H1 (cell line): ENCODE data around the gene LTBP3. TPM values are rescaled to one million over a fixed set of nuclear protein-coding genes. Genes with fewer than 3 reads are reported as not detected.

Source experiments
- CTCF ChIA-PET: fragments of 300-600 bp; sonication (Branson Sonifier 250); formaldehyde crosslinking; loops from one replicate; lab custom pipeline; 2021; ENCODE audit not compliant: partially characterized antibody; lab: Charles Lee
- POLR2A ChIA-PET: fragments of 300-600 bp; sonication (Branson Sonifier 250); formaldehyde crosslinking; loops from one replicate; lab custom pipeline; 2021; ENCODE audit warnings: inconsistent platforms; ENCODE audit not compliant: partially characterized antibody; lab: Charles Lee
- DNase-seq, 2 experiments: peaks; one replicate each; pipeline versions ENCODE4 v3.0.0 to v3.0.0-alpha.2; 2010 to 2022; ENCODE audit warnings: low spot score in 2 of 2, low read depth in 1 of 2, mixed read lengths in 1 of 2
- FAIRE-seq: peaks from 2 replicates; lab custom pipeline; 2011; peaks lifted over from hg19 to GRCh38; lab: Jason Lieb, UNC
- H2AFZ ChIP-seq: 2 replicates; pipeline ENCODE4 v1.8.1; 2012; ENCODE audit warnings: low read length, inconsistent platforms
- H2AK5ac ChIP-seq: 2 replicates; pipeline ENCODE4 v1.6.1; 2013; ENCODE audit warnings: low read depth, low read length
- H2BK120ac ChIP-seq: replicated peaks from 2 replicates; pipeline ENCODE3; 2013; ENCODE audit warnings: low read depth, low read length, inconsistent platforms
- H2BK12ac ChIP-seq: 2 replicates; pipeline ENCODE4 v1.6.1; 2013; ENCODE audit warnings: low read depth, low read length
- H2BK15ac ChIP-seq: 2 replicates; pipeline ENCODE4 v1.6.1; 2013; ENCODE audit warnings: low read length
- H2BK20ac ChIP-seq: 2 replicates; pipeline ENCODE4 v1.6.1; 2013; ENCODE audit warnings: low read length
- H2BK5ac ChIP-seq: 2 replicates; pipeline ENCODE4 v1.6.1; 2013; ENCODE audit warnings: low read depth, low read length
- H3K14ac ChIP-seq: 2 replicates; pipeline ENCODE4 v1.6.1; 2013; ENCODE audit warnings: inconsistent platforms; ENCODE audit not compliant: insufficient read length
- H3K18ac ChIP-seq: 2 replicates; pipeline ENCODE4 v1.6.1; 2013; ENCODE audit warnings: low read length; ENCODE audit errors: extremely low read depth
- H3K23ac ChIP-seq: 2 replicates; pipeline ENCODE4 v1.6.1; 2013; ENCODE audit warnings: inconsistent platforms; ENCODE audit not compliant: insufficient read length
- H3K23me2 ChIP-seq: 2 replicates; pipeline ENCODE4 v1.6.1; 2013; ENCODE audit warnings: low read depth, low read length
- H3K27ac ChIP-seq: 2 replicates; pipeline ENCODE4 v1.6.1; 2011; ENCODE audit warnings: low read depth, low read length, inconsistent platforms
- H3K27me3 ChIP-seq, 4 experiments: replicated peaks in 1 of 4; 1 replicate in 1 of 4; 2 replicates in 3 of 4; pipeline versions ENCODE4 v1.6.1 to v1.8.1; 2011 to 2013; ENCODE audit warnings: low read length in 3 of 4, mild to moderate bottlenecking in 3 of 4, inconsistent platforms in 2 of 4, mixed read lengths in 2 of 4, moderate library complexity in 1 of 4; ENCODE audit not compliant: control insufficient read depth in 3 of 4, insufficient read depth in 3 of 4; ENCODE audit errors: extremely low read depth in 1 of 4
- H3K36me3 ChIP-seq, 4 experiments: 2 replicates each; pipeline versions ENCODE4 v1.6.1 to v1.8.1; 2011 to 2013; ENCODE audit warnings: mild to moderate bottlenecking in 4 of 4, low read length in 3 of 4, moderate library complexity in 2 of 4, control low read depth in 1 of 4, inconsistent platforms in 1 of 4; ENCODE audit not compliant: insufficient read depth in 4 of 4, control insufficient read depth in 2 of 4
- H3K4ac ChIP-seq: replicated peaks from 2 replicates; pipeline ENCODE3; 2013; ENCODE audit warnings: low read length, low read depth, mixed read lengths, inconsistent platforms; ENCODE audit not compliant: insufficient read length
- H3K4me1 ChIP-seq, 4 experiments: replicated peaks in 1 of 4; 1 replicate in 1 of 4; 2 replicates in 3 of 4; pipeline versions ENCODE4 v1.6.1 to v1.8.1; 2011 to 2013; ENCODE audit warnings: low read length in 3 of 4, inconsistent platforms in 2 of 4, mixed read lengths in 1 of 4; ENCODE audit not compliant: insufficient read depth in 4 of 4, control insufficient read depth in 3 of 4
- H3K4me2 ChIP-seq, 2 experiments: 2 replicates each; pipeline versions ENCODE4 v1.6.1 to v1.8.1; 2011 to 2013; ENCODE audit warnings: low read depth in 2 of 2, low read length in 2 of 2, control low read depth in 1 of 2, inconsistent platforms in 1 of 2, mild to moderate bottlenecking in 1 of 2; ENCODE audit not compliant: insufficient read depth in 1 of 2
- H3K4me3 ChIP-seq, 4 experiments: fragments of 200-600, 300-600 bp in 1 of 4; sonication (generic), shearing (Covaris generic), sonication (Bioruptor Twin) in 1 of 4; 2 replicates each; pipeline versions ENCODE4 v1.5.1 to v1.8.1; 2011 to 2016; ENCODE audit warnings: low read length in 4 of 4, low read depth in 3 of 4, control low read depth in 2 of 4, inconsistent platforms in 2 of 4, mild to moderate bottlenecking in 2 of 4, mixed read lengths in 1 of 4, moderate library complexity in 1 of 4; ENCODE audit not compliant: insufficient read depth in 2 of 4; ENCODE audit errors: extremely low read depth in 1 of 4
- H3K56ac ChIP-seq: replicated peaks from 2 replicates; pipeline ENCODE3; 2013; ENCODE audit warnings: low read depth, mild to moderate bottlenecking, mixed read lengths, low read length, inconsistent platforms; ENCODE audit not compliant: insufficient read length
- H3K79me1 ChIP-seq: 2 replicates; pipeline ENCODE4 v1.6.1; 2013; ENCODE audit warnings: low read depth, low read length, control low read depth
- H3K79me2 ChIP-seq, 2 experiments: 2 replicates each; pipeline versions ENCODE4 v1.6.1 to v1.8.1; 2012 to 2013; ENCODE audit warnings: low read length in 2 of 2, mild to moderate bottlenecking in 2 of 2, inconsistent platforms in 1 of 2; ENCODE audit not compliant: insufficient read depth in 2 of 2, control insufficient read depth in 1 of 2
- H3K9ac ChIP-seq, 4 experiments: replicated peaks in 1 of 4; 1 replicate in 1 of 4; 2 replicates in 3 of 4; pipeline versions ENCODE4 v1.6.1 to v1.8.1; 2011 to 2013; ENCODE audit warnings: low read depth in 3 of 4, low read length in 3 of 4, control low read depth in 2 of 4, mild to moderate bottlenecking in 2 of 4, moderate library complexity in 2 of 4, inconsistent platforms in 1 of 4; ENCODE audit errors: extremely low read depth in 1 of 4
- H3K9me3 ChIP-seq, 2 experiments: 2 replicates each; pipeline versions ENCODE4 v1.6.1 to v1.8.1; 2012 to 2013; ENCODE audit warnings: mild to moderate bottlenecking in 2 of 2, moderate library complexity in 2 of 2, control low read depth in 1 of 2, inconsistent platforms in 1 of 2, low read depth in 1 of 2, low read length in 1 of 2, mixed read lengths in 1 of 2; ENCODE audit not compliant: insufficient read depth in 2 of 2
- H4K20me1 ChIP-seq, 2 experiments: replicated peaks in 1 of 2; 2 replicates each; pipeline versions ENCODE3 to v1.8.1; 2011 to 2013; ENCODE audit warnings: inconsistent platforms in 2 of 2, low read length in 2 of 2, mild to moderate bottlenecking in 1 of 2; ENCODE audit not compliant: insufficient read depth in 2 of 2, control insufficient read depth in 1 of 2
- H4K5ac ChIP-seq: 2 replicates; pipeline ENCODE4 v1.6.1; 2013; ENCODE audit warnings: low read length, low read depth, mixed read lengths, inconsistent platforms; ENCODE audit not compliant: insufficient read length
- H4K8ac ChIP-seq: 2 replicates; pipeline ENCODE4 v1.8.0; 2013; ENCODE audit warnings: mild to moderate bottlenecking, moderate library complexity, low read length, inconsistent platforms; ENCODE audit not compliant: insufficient read depth; ENCODE audit errors: extremely low read depth
- H4K91ac ChIP-seq: replicated peaks from 2 replicates; pipeline ENCODE3; 2013; ENCODE audit warnings: low read length, mixed read lengths, inconsistent platforms; ENCODE audit not compliant: insufficient read length
- EGR1 ChIP-seq: IDR thresholded peaks from 2 replicates; pipeline ENCODE4 v1.6.1; 2011; ENCODE audit warnings: low read depth, low read length, borderline replicate concordance
- RAD21 ChIP-seq, 2 experiments: IDR thresholded peaks in 1 of 2; conservative IDR thresholded peaks in 1 of 2; 2 replicates each; pipeline ENCODE4 v1.6.1; 2011; ENCODE audit warnings: low read depth in 2 of 2, low read length in 2 of 2, improper control_type of control experiment in 1 of 2, inconsistent platforms in 1 of 2, mild to moderate bottlenecking in 1 of 2, moderate library complexity in 1 of 2
- SIN3A ChIP-seq, 2 experiments: IDR thresholded peaks in 1 of 2; conservative IDR thresholded peaks in 1 of 2; 2 replicates each; pipeline ENCODE4 v1.6.1; 2011 to 2012; ENCODE audit warnings: low read length in 2 of 2, improper control_type of control experiment in 1 of 2, low read depth in 1 of 2, mild to moderate bottlenecking in 1 of 2
- SUZ12 ChIP-seq: fragments of 200-600 bp; sonication (generic); IDR thresholded peaks from 2 replicates; pipeline ENCODE4 v1.6.1; 2012; ENCODE audit warnings: mild to moderate bottlenecking, inconsistent platforms, low read length, moderate library complexity, mixed read lengths
- ZNF274 ChIP-seq: IDR thresholded peaks from 2 replicates; pipeline ENCODE4 v1.7.0; 2012; ENCODE audit warnings: low read length, borderline replicate concordance; ENCODE audit errors: extremely low read depth
- WGBS, 2 experiments: shearing (Covaris generic) in 1 of 2; methylation state at CpG; one replicate each; pipeline versions ENCODE4 v1.1.6 to v1.1.7; 2013 to 2015; ENCODE audit warnings: low lambda C conversion rate in 2 of 2, mixed read lengths in 2 of 2, inconsistent platforms in 1 of 2, low coverage in 1 of 2, missing lambda C conversion rate in 1 of 2; ENCODE audit not compliant: insufficient replicate concordance in 2 of 2, insufficient coverage in 1 of 2, insufficient read length in 1 of 2; ENCODE audit errors: extremely low coverage in 1 of 2, missing lambda C conversion rate in 1 of 2; 5-methylcytosine and 5-hydroxymethylcytosine counted together
- polyA plus RNA-seq, 7 experiments: library from polyadenylated mRNA; depleted of rRNA in 3 of 7; stranded (reverse) in 5 of 7; unstranded in 2 of 7; fragments of >200 nt in 5 of 7; fragments of 200-250 nt in 2 of 7; gene quantifications; 1 replicate in 5 of 7; 2 replicates in 1 of 7; 4 replicates in 1 of 7; pipeline versions ENCODE4 v1.2.1 to v1.2.3, GENCODE V29; 2011 to 2013; ENCODE audit warnings: missing spikeins in 2 of 7, mixed read lengths in 2 of 7
- total RNA-seq: library from RNA; stranded (reverse); fragmentation: NEBNext Ultra II Directional; extraction: Animal tissue kit (Norgen Biotek cat#: 25700); gene quantifications from 2 replicates; pipeline ENCODE4 v1.2.1, GENCODE V29; 2021

LTBP3 gene
- total and polyA plus RNA-seq, 2 of the 8 experiments (the other 6 are each of a cell fraction or from before 2014, with no cell fraction given), result 12.8 to 17.8 TPM

DNA sequence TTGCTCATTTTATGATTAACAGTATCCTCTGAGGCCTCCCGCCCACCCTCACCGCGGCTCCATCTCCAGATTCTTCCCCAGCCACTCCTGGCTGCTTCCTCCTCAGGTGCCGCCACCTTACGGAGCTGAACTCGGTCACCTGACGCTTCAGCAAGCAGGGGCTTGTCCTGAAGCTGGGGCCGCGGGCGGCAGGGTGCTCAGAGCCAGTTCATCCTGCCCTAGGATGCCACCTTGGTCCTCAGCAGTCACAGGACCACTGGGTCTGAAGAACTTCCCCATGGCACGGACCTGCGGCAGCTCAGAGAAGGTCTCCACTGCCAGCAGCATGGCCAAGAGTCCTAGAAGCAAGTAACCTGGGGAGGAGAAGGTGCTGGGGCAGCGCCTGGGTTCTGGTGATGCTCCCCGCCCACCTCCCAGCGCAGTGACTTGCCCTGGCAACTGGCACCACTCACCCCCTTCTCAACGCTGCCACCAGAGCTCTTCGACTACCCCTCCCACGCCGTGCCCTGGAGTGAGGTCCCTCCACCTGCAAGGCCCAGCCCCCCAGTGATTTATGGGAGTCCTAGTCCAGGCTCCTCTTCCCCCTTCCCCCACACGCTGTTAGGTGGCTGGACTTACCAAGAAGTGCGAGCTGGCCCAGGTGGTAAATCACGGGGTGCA, 34.8 kb upstream of the LTBP3 start:
- Histone ChIP-seq H3K56ac (no peak overlapping the region), H4K20me1 (peaks cover 0 to 4% of the 10 kb centered on the region in 2 experiments)
- TF ChIP-seq EGR1, result no peak
- TF ChIP-seq SUZ12, result no peak; the same call in 1 of the 2 replicates
- no peak for TF ChIP-seq SIN3A (conservative IDR thresholded peaks at IDR 0.05 in 1 of 2, IDR thresholded peaks at IDR 0.05 in 1 of 2; ENCODE audit: low read depth in 1 of 2, low read length in 2 of 2)
- TF ChIP-seq ZNF274, result no peak
- TF ChIP-seq RAD21 (IDR thresholded peaks at IDR 0.05 in 1 of 2, conservative IDR thresholded peaks at IDR 0.05 in 1 of 2; ENCODE audit: low read depth in 2 of 2, low read length in 2 of 2), result no peak
- TF ChIP-seq, all 59 proteins: peak for 0
- DNase-seq, result no peak
- no peak for FAIRE-seq
- H2AK5ac ChIP-seq, result 0 out of 2 replicates have a peak overlapping the region, but pooled peaks have one; percentile 7
- H4K8ac ChIP-seq, result no peak overlapping the region
- H2BK15ac ChIP-seq, result peak overlapping the region; percentile 72; the same call in 1 of the 2 replicates
- no peak overlapping the region for H2BK120ac ChIP-seq
- H4K5ac ChIP-seq, result no peak overlapping the region
- H3K18ac ChIP-seq, result no peak overlapping the region
- peaks cover 8 to 27% (median 22%) of the 10 kb centered on the region in 4 experiments for H3K27me3 ChIP-seq
- no peak overlapping the region for H2AFZ ChIP-seq
- peaks cover 3 to 15% (median 9%) of the 10 kb centered on the region in 4 experiments for H3K4me1 ChIP-seq
- H3K4me2 ChIP-seq, result peak overlapping the region; percentile 60 to 87
- no peak overlapping the region for H3K9ac ChIP-seq
- H3K23me2 ChIP-seq, result peaks cover 9% of the 10 kb centered on the region; the same call in 1 of the 2 replicates
- no peaks in the 10 kb centered on the region for H3K79me2 ChIP-seq
- peak overlapping the region; percentile 94 for H3K4ac ChIP-seq
- no peak overlapping the region for H3K14ac ChIP-seq
- POLR2A ChIA-PET, result interaction anchor here (0.8 to 6.8 kb wide), 12 partner anchors 10 to 91 kb away, joined by 3 to 41 read pairs (median 8); partner anchors contain the start of genes EHBP1L1, FAM89B, MAP3K11 and PCNX3
- CTCF ChIA-PET, result interaction anchor here (0.6 to 14.5 kb wide), 32 partner anchors 8 to 1879 kb away, joined by 3 to 227 read pairs (median 4); partner anchors contain the start of genes EHBP1L1, FAM89B, MAP3K11 and PCNX3
- peaks cover 0 to under 1% (median under 1%) of the 10 kb centered on the region in 4 experiments; a peak in 2 of 8 replicates for H3K36me3 ChIP-seq
- H3K9me3 ChIP-seq, result no peaks in the 10 kb centered on the region
- peak overlapping the region; percentile 61 for H4K91ac ChIP-seq
- peak overlapping the region; percentile 81; the same call in 1 of the 2 replicates for H2BK5ac ChIP-seq
- no peaks in the 10 kb centered on the region for H3K79me1 ChIP-seq
- H2BK12ac ChIP-seq, result peak overlapping the region; percentile 80; the same call in 1 of the 2 replicates
- no peak overlapping the region for H2BK20ac ChIP-seq
- 60% methylated on average over 22 of the region's 22 CpGs; no CpG with 5 or more reads in 1 of the 2 experiments for WGBS, 2 experiments
- H3K4me3 ChIP-seq, result peak overlapping the region; percentile 43 to 61 (median 50); a peak in 6 of 8 replicates
- H3K23ac ChIP-seq, result no peak overlapping the region
- H3K27ac ChIP-seq, result no peak overlapping the region
